ENCODE data around the gene PLXNA2. TPM values are rescaled to one million over a fixed set of nuclear protein-coding genes. Genes with fewer than 3 reads are reported as not detected.

The PLXNA2 gene
- total and polyA plus RNA-seq, 11 donors = 9.2 to 28.2 (median 18.0) TPM

- no peaks in the 10 kb centered on the region for H3K27me3 ChIP-seq
- H3K4me1 ChIP-seq = peaks cover 0 to 85% (median 47%) of the 10 kb centered on the region in 12 donors
- DNase-seq (no peak), ATAC-seq (no peak)
- no peak overlapping the region for H3K27ac ChIP-seq
- no peak overlapping the region for H3K4me3 ChIP-seq
- H3K9me3 ChIP-seq = no peaks in the 10 kb centered on the region
- no peaks in the 10 kb centered on the region for H3K36me3 ChIP-seq
- TF ChIP-seq POLR2A (IDR thresholded peaks at IDR 0.05) (no peak), CTCF (IDR thresholded peaks at IDR 0.05) (no peak)
- intact Hi-C loops (cut with DNase I) = no loop called here
Observed at GRCh38 chr1:208175508-208175895, 68.7 kb downstream of the PLXNA2 start.

- DNase-seq = no peak
- ATAC-seq = peak in 1 of 4 donors; percentile 8
- H3K27ac ChIP-seq = no peak overlapping the region
- H3K4me3 ChIP-seq = no peak overlapping the region
- H3K36me3 ChIP-seq = no peaks in the 10 kb centered on the region
- no peaks in the 10 kb centered on the region for H3K27me3 ChIP-seq
- no peaks in the 10 kb centered on the region for H3K9me3 ChIP-seq
- H3K4me1 ChIP-seq = peaks cover 0 to 85% (median 49%) of the 10 kb centered on the region in 12 donors
- 58 to 69% (median 65%) methylated on average over 6 of the region's 6 CpGs for WGBS, 4 donors
- TF ChIP-seq CTCF (IDR thresholded peaks at IDR 0.05) (no peak), POLR2A (IDR thresholded peaks at IDR 0.05) (no peak)
- intact Hi-C loops (cut with DNase I) = no loop called here
Observed at GRCh38 chr1:208174731-208175507, 69.3 kb downstream of the PLXNA2 start.

- Histone ChIP-seq H3K4me3 (no peak overlapping the region), H3K27me3 (no peaks in the 10 kb centered on the region), H3K27ac (no peak overlapping the region), H3K36me3 (no peaks in the 10 kb centered on the region), H3K4me1 (peaks cover 0 to 85% (median 48%) of the 10 kb centered on the region in 12 donors), H3K9me3 (no peaks in the 10 kb centered on the region)
- ATAC-seq (peak in 1 of 4 donors; percentile 3), DNase-seq (no peak)
- intact Hi-C loops (cut with DNase I) = no loop called here
- WGBS, 4 donors = 65 to 79% (median 71%) methylated on average over 5 of the region's 5 CpGs
- TF ChIP-seq CTCF (IDR thresholded peaks at IDR 0.05) = no peak
- TF ChIP-seq POLR2A (IDR thresholded peaks at IDR 0.05) = no peak
Observed at GRCh38 chr1:208174200-208174599, 70.0 kb downstream of the PLXNA2 start.

GRCh38 chr1:208173749-208174148 is 70.4 kb downstream of the PLXNA2 start:
- Histone ChIP-seq H3K27ac (no peak overlapping the region), H3K36me3 (no peaks in the 10 kb centered on the region), H3K27me3 (no peaks in the 10 kb centered on the region), H3K9me3 (no peaks in the 10 kb centered on the region), H3K4me1 (peaks cover 0 to 85% (median 49%) of the 10 kb centered on the region in 12 donors), H3K4me3 (no peak overlapping the region)
- ATAC-seq (no peak), DNase-seq (no peak)
- intact Hi-C loops (cut with DNase I) = no loop called here
- 89 to 94% (median 90%) methylated on average over 6 of the region's 6 CpGs for WGBS, 4 donors
- TF ChIP-seq CTCF (IDR thresholded peaks at IDR 0.05) (no peak), POLR2A (IDR thresholded peaks at IDR 0.05) (no peak)
